ENCODE data around the gene ENTHD1.
A peak's percentile ranks its signal among the peaks of the same experiment; 100 is the strongest.

The ENTHD1 gene, protein sequence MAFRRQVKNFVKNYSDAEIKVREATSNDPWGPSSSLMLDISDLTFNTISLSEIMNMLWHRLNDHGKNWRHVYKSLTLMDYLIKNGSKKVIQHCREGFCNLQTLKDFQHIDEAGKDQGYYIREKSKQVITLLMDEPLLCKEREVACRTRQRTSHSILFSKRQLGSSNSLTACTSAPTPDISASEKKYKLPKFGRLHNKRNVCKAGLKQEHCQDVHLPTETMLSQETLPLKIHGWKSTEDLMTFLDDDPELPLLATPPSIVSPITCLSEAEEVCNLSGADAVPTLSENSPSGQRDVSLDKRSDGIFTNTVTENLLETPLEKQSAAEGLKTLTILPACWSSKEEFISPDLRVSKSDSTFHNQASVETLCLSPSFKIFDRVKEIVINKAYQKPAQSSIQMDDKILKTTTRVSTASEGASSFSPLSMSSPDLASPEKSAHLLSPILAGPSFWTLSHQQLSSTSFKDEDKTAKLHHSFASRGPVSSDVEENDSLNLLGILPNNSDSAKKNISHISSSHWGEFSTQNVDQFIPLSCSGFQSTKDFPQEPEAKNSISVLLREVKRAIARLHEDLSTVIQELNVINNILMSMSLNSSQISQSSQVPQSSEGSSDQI

DNA sequence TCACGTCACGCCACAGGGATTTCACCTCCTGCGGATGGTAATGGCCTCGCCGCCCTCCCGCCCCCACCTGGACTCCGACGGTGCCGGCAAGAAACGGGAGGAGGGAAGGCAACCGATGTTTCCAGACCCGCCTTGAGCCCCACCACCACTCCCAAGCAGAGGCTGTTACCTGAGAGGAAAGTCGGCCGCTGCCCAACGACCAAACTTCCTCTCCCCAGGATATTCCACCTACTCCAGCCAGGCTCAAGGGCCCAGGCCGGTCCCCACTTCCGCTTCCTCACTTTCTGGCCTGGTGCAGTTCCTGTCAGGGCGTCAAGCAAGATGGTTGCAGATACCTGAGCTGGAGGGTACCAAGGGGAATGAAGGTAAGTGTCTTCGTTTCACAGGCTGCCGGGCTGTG, at the start of gene ENTHD1:
Gene ENTHD1, minus strand, starts transcription at position 235 of the 400 bp plus-strand sequence. CDS start 6,012 bp downstream, outside the sequence.
- no peak within 1 kb of the TSS for H3K27ac ChIP-seq
- TF ChIP-seq, protein P1, sequence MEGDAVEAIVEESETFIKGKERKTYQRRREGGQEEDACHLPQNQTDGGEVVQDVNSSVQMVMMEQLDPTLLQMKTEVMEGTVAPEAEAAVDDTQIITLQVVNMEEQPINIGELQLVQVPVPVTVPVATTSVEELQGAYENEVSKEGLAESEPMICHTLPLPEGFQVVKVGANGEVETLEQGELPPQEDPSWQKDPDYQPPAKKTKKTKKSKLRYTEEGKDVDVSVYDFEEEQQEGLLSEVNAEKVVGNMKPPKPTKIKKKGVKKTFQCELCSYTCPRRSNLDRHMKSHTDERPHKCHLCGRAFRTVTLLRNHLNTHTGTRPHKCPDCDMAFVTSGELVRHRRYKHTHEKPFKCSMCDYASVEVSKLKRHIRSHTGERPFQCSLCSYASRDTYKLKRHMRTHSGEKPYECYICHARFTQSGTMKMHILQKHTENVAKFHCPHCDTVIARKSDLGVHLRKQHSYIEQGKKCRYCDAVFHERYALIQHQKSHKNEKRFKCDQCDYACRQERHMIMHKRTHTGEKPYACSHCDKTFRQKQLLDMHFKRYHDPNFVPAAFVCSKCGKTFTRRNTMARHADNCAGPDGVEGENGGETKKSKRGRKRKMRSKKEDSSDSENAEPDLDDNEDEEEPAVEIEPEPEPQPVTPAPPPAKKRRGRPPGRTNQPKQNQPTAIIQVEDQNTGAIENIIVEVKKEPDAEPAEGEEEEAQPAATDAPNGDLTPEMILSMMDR (conservative IDR thresholded peaks at IDR 0.05), result no peak

DNA sequence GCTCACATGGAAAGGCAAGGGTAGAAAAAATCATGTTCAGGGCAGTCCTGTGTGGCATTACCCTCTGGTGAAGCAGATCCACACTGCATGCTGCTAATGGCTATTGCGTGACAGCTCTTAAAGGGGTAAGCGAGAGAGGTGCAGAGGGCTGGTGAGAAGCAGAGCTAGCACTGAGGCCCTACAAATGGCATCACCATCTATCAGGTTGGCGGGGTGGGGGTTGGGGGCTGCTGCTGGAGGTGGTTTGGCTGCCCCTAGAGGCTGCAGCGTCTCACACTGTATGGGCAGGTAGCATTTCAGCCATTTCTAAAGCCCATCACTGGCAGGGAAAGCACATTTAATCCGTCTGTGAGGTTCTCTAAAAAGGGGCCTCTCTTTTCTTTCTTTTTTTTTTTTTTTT, 49.8 kb upstream of the ENTHD1 start:
- no peak overlapping the region for H3K27ac ChIP-seq
- TF ChIP-seq, protein P1 (conservative IDR thresholded peaks at IDR 0.05), result peak; percentile 19; the same call in 1 of the 2 replicates

DNA sequence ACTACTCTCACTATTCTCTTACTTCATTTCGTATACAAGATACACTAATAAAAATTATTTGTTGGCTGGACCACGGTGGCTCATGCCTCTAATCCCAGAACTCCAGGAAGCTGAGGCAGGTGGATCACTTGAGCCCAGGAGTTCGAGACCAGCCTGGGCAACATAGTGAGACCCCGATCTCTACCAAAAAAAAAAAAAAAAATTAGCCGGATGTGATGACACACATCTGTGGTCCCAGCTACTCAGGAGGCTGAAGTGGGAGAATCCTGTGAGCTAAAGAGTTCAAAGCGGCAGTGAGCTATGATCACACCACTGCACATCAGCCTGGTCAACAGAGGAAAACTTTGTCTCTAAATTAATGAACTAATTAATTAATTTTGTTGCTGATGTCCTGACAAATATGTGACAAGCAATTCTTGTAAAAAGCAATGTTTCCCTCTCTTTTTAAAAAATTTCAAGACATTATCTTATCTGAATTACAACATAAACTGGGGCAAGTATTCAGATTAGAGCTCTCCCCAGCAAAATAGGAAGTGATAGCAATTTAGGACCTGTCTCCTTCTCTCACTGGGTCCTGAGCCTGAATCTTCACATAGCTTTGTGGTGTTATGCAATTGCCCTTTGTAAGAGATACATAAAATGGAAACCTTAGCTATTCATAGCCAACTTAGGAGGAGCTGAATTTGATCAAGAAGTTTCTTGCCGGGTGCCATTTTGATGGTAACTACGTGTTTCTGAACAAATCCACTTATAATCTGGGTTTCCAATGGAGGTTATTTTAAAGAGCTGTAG, 49.1 kb upstream of the ENTHD1 start:
- TF ChIP-seq, protein P1 (conservative IDR thresholded peaks at IDR 0.05), result no peak
- no peak overlapping the region for H3K27ac ChIP-seq

- TF ChIP-seq, protein P1 (conservative IDR thresholded peaks at IDR 0.05), result no peak
- H3K27ac ChIP-seq, result no peak overlapping the region
These were observed 48.0 kb upstream of the ENTHD1 start for GRCh38 chr22:39941601-39942000.

DNA sequence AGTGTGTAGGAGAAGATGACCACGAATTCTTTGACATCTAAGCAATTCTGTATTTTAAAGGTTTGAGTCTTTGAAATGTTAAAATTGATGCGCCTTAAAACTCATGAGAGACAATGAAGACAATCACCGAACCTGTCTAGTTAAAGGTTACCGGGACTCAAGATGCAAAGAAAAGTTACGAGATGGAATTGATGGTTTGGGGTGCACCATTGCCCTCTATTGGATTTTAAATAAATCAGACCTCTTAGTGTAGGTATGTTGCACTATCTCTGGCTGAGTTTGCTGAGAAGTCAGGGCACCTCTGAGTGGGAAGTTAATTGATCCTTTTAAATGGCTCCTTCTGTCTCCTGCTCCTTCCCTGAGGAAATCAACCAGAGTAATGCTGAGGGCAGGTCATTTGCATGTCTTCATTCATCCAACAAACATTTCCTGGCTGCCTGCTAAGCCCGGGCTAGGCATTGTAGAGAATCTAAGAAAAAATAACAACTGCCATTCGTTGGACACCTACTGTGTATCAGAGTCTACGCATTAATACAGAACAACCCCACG, 47.3 kb upstream of the ENTHD1 start:
- TF ChIP-seq, protein P1 (conservative IDR thresholded peaks at IDR 0.05), result no peak
- no peak overlapping the region for H3K27ac ChIP-seq

DNA sequence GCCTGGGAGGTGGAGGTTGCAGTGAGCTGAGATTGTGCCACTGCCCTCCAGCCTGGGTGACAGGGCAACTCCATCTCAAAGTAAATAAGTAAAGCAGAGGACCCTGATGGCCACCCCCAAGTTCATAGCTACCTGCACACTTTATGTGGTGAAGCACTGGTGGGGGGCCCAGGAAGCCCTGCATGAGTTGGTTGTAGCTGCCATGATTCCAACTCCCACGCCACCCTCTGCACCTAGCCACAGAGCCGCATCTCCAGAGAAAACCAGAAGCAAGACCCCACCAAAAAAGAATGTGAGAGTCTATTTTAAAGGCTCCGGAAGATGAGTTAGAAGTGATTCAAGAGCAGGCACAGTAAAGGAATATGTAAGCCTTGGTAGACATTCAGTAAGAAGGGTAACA, 46.3 kb upstream of the ENTHD1 start:
- no peak overlapping the region for H3K27ac ChIP-seq
- TF ChIP-seq, protein P1 (conservative IDR thresholded peaks at IDR 0.05), result no peak
